GM12874 (cell line): Measurements from ENCODE around the gene MMP17.

ENCODE experiments used
- TF ChIP-seq, protein P1 (sequence below): IDR thresholded peaks from 2 replicates; pipeline ENCODE4 v1.5.1; 2011; ENCODE audit warnings: low read depth, mild to moderate bottlenecking, control low read depth, low read length, moderate library complexity; ENCODE audit not compliant: insufficient read depth

MMP17 gene

DNA sequence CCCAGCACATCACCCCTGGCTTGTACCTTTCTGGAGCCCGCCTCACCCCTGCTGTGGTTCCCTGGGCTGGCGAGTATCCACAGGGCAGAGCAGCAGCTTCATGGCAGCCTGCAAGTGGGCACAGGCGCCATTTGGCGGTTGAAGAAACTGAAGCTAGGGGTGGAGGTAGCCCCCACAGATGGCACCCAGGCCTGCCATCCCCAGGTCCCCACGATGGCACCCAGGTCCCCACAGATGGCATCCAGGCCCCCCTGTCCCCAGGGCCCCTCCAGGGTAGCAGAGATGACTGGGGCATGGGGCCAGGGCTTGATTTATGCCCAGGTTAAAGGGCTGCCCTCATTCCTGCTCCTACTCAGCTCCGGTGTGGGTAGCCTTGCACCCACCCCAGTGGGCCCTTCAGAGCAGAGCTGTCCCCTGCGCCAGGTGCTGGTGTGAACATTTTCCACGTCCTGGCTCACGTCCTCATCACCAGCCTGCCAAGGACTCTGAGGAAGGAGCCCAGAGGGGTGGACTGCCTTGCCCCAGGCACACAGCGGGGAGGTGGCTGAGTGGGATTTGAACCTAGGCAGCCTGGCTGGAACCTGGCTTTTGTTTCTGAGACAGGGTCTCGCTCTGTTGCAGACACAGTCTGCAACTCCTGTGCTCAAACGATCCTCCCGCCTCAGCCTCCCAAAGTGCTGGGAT lies 8.7 kb downstream of the MMP17 start:
- TF ChIP-seq, protein P1, sequence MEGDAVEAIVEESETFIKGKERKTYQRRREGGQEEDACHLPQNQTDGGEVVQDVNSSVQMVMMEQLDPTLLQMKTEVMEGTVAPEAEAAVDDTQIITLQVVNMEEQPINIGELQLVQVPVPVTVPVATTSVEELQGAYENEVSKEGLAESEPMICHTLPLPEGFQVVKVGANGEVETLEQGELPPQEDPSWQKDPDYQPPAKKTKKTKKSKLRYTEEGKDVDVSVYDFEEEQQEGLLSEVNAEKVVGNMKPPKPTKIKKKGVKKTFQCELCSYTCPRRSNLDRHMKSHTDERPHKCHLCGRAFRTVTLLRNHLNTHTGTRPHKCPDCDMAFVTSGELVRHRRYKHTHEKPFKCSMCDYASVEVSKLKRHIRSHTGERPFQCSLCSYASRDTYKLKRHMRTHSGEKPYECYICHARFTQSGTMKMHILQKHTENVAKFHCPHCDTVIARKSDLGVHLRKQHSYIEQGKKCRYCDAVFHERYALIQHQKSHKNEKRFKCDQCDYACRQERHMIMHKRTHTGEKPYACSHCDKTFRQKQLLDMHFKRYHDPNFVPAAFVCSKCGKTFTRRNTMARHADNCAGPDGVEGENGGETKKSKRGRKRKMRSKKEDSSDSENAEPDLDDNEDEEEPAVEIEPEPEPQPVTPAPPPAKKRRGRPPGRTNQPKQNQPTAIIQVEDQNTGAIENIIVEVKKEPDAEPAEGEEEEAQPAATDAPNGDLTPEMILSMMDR = no peak

DNA sequence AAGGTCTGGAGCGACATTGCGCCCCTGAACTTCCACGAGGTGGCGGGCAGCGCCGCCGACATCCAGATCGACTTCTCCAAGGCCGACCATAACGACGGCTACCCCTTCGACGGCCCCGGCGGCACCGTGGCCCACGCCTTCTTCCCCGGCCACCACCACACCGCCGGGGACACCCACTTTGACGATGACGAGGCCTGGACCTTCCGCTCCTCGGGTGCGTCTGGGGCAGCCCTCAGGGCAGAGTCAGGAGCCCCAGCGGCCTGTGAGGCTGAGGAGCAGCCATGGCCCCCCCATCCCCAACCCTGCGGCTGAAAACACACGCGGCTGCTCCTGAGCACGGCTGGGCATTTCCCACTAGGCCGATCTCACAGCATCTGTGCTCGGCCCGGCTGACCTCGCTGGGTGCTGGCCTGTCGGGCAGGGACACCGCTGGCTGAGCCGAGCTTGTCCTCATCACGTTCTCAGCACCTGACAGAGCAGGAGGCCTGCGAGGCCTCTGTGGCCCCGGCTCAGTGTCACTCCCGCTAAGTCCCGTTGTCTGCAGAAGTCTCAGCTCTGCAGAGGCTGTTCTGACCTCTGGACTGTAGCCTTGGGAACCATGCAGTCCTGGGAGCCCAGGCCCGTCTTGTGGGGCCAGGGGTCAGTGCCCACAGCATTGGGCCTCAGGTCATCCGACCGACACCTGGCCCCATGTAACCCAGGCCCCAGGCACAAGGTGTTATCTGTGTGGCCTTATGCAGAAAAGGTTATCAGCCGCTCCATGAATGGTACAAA lies 12.6 kb downstream of the MMP17 start:
- TF ChIP-seq, protein P1 = no peak

DNA sequence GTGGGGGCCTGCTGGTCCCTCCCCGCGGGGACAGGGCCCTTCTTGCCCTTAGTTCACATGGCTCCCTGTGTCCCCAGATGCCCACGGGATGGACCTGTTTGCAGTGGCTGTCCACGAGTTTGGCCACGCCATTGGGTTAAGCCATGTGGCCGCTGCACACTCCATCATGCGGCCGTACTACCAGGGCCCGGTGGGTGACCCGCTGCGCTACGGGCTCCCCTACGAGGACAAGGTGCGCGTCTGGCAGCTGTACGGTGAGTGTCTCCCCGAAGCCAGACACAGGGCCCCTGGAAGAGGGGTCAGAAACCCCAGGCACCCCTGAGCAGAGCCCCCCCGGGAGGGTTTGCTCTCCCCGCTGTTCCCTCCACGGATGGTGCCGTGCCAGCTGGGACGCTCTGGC lies 13.4 kb downstream of the MMP17 start:
- TF ChIP-seq, protein P1 = no peak

DNA sequence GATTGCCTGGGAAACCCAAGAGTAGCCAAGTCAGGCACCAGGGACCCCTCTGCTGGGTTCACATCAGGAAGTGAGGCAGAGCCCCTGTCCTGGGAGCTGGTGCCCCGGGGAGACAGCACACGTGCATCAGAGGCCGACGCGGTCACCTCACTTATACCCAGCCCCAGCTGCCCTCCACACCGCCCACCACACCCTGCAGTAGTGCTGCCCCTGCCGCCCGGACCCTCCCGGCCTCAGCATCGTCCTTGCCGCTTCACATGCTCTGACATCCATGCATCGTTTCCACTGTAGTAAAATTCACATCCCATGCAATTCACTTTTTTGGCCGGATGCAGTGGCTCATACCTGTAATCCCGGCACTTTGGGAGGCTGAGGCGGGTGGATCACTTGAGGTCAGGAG lies 14.0 kb downstream of the MMP17 start:
- TF ChIP-seq, protein P1 = no peak

DNA sequence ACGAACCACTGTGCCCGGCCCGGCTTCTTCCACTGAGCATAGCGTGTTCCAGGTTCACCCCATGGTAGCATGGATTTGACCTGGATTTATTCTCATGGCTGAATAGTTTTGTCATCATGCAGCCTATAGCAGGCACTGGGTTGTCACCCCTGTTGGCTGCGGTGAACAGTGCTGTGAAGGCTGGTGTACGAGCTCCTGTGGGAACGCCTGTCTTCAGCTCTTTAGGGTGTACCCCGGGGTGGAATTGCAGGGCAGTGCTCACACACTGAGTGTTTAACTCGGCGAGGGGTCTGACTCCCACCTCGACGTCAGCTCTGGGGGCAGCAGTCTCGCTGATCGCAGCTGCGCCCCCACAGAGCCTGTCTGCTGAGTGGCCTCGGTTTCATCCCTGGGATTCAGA lies 15.3 kb downstream of the MMP17 start:
- TF ChIP-seq, protein P1 = no peak

DNA sequence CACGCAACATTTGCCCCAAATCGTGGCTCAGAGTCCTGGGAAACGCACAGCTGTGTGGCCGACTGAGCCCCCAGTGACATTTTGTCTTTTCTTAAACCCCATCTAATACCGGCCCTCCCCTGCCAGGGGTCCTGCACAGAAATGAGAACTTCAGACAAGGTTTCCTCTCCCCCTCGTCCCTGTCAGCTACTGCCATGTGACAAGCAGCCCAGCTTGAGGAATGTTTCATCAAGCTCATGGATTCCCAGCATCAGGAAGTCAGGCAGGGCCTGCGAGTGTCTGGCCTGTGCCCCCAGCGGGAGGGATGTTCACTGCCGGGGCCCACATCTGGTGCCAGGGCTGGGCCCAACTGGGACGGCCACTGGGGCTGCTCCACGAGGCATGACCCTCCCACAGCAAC lies 15.9 kb downstream of the MMP17 start:
- TF ChIP-seq, protein P1 = no peak

DNA sequence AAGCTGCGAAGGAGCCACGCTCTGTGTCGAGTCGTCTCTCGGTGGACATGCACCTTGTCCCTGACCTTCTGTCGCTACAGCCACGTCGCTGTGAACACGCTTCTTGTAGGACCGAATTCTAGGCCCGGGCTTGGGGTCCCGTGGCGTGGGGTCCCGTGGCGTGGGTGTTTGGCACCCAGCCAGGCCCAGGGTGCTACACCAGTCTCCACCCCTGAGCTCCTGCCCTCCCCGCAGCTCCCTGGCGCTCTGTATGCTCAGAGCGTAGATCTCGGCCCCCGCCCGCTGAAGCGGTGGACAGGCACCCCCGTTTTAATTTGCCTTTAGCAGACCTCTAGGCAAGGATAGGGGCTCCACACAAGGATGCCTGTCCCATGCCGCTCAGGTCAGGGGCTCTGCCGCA lies 16.5 kb downstream of the MMP17 start:
- TF ChIP-seq, protein P1 = no peak
